Occipital lobe (tissue), 2 donors: ENCODE data around the gene TBX1. TPM values are rescaled to one million over a fixed set of nuclear protein-coding genes. Genes with fewer than 3 reads are reported as not detected.

Source experiments
- DNase-seq: peaks from one replicate; lab custom pipeline; 2025; lab: John Stamatoyannopoulos, UW
- total RNA-seq: library from RNA; depleted of rRNA; stranded (reverse); fragments of >200 nt; gene quantifications from one replicate; pipeline ENCODE4 v1.2.3, GENCODE V29; 2014

The TBX1 gene
- total RNA-seq, 1 donor from 2014 or later, result 0.62 TPM

DNA sequence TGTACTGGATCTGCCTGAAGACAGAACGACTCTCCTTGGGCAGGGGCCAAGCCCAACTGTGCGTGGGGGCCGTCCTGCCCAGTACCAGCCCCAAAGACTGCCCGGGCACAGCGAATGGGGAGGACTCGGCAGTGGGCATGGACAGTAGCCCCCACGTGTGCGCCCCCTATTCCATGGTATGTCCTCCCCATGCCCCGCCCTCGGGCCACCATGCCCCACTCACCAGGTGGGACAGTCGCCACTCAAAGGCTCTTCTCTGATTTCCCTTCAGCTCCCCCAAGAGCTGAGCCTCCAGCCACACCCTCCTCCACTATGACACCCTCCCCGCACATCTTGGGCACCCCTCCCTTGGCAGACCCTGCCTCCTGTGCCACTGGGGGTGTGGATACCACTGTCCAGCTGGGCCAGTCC lies 50.6 kb downstream of the TBX1 start:
- DNase-seq, result no peak

- peak; percentile 19 for DNase-seq
These were observed 51.5 kb downstream of the TBX1 start for GRCh38 chr22:19811811-19812771.

DNA sequence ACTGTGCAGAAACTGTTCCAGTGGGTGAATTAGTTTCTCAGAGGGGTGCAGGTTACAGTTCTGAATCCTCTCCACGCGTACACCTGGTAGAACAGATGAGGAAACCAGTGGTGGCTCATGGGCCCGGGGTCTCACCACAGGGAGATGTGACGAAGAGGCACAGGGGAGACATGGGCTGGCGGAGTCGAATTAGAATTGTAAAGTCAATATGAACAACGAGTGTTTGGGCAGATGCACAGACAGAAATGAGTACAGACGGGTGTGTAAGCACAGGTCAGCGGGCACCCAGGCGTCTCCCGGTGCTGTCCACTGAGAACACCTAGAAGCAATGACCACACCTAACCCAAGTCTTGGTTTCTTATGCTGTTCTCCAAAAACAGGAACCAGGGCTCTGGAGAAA lies 52.3 kb downstream of the TBX1 start:
- DNase-seq, result no peak

GRCh38 chr22:19814428-19814827 lies 53.9 kb downstream of the TBX1 start:
- no peak for DNase-seq

- DNase-seq, result no peak
These were observed 54.7 kb downstream of the TBX1 start for GRCh38 chr22:19815093-19815822.

DNA sequence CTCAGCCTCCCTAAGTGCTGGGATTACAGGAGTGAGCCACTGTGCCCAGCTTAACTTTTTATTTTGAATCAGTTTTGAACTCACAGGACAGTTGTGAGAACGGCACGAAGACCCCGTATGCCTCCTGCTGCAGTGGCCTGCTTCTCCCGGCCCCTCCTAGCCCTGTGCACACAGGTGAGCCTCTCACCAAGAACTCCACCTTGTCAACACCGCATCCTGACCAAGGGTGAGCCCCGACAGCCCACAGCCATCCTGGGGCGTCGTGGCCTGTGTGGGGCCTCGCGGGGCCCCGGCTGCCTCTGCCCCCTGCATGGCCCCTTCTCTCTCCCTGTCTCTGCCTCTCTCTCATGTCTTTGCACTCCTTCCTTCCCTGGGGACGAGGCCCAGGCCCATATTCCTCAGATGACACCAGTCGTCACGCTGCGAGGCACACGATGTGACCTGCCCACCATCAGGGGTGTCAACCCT lies 55.3 kb downstream of the TBX1 start:
- no peak for DNase-seq

DNA sequence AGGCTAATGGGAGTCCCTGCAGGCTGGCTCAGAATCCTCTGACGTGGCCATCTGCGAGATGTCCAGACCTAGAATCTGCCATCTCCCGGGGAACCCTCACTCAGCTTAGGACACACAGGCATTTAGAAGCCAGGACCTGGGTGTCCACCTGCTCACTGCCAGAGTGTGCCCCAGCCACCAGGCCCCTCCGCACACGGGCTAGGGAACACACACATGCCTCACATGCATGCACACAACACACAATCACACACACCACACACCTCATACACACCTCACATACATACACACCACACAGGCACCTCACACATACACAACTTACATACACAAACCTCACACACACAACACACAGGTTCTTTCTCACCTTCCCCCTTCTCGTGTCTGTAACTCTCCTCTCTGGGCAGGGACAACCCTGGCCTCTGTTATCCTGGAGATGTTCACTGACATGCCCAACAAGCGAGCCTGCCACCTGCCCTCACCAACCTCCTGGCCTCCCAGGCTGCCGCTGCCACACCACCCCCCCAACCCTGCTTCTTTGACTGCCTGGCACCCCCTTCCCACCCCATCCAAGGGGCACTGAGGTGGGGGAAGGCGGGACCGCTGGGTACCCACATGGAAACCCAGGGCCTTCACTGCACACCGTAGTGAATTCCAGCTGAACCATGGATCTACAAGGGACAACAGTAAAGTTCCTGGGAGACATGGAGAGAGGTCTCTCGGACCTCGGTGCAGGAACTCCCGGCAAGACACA lies 56.0 kb downstream of the TBX1 start:
- no peak for DNase-seq

Other genes starting within 250 kb of the TBX1 start
- 83.8 TPM for gene CLDN5, start 236.4 kb upstream of the TBX1 start, total RNA-seq
- gene SEPTIN5, start 46.3 kb upstream of the TBX1 start, total RNA-seq, result 167 TPM
- 21.8 TPM for gene GP1BB, start 37.2 kb upstream of the TBX1 start, total RNA-seq
- gene GNB1L, start 94.1 kb downstream of the TBX1 start, total RNA-seq, result 2.7 TPM
- 12.3 TPM for gene RTL10, start 94.1 kb downstream of the TBX1 start, total RNA-seq
- 49.0 TPM for gene COMT, start 181.0 kb downstream of the TBX1 start, total RNA-seq
- 8.0 TPM for gene TXNRD2, start 181.0 kb downstream of the TBX1 start, total RNA-seq